NCI-H1417 (cell line): ENCODE results near the gene TASP1.
"Not testable (repeated sequence)": the region's sequence is repeated elsewhere in the genome, so short reads cannot be mapped to it uniquely, and the experiment has no call there.

Experiments used
- DNase-seq, 3 experiments: peaks; one replicate each; lab custom pipeline; 2025; lab: John Stamatoyannopoulos, UW

Gene TASP1

DNA sequence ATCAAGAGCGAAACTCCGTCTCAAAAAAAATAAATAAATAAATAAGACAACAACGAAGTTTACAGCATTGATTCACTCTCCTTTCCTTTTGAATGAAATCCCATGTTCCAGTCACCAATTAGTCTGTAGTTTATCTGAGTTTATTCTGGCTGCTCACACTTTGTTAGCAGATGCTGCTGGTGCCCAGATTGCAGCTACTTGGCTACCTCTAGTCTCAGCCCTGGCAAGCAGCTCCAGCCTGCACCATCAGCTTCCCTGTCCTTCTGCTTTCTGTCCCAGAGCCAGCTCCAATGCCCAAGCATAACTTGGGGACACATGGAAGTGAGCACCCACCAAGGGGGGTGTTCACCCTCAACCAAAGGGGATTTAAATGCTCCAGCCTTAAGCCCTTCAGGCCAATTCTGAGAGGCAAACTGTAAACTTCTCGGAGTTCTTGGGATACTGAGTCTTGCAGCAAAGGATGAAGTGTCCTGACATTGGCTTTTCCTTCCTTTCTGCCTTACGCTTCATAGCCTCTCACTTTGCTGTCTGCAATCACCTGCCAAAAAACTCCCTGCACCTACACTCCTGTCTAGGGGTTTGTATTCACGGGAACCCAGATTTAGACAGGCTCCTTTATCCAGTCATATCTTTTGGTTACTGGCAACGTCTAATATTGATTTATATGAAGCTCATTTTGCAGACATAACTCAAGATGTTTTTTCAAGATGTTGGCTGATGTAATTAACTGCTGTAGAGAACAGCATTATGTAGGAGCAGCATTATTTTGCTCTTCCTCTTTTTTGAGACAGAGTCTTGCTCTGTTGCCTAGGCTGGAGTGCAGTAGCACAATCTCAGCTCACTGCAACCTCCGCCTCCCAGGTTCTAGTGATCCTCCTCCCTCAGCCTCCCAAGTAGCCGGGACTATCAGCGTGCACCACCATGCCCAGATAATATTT is 9.8 kb upstream of the TASP1 start:
- DNase-seq, result no peak

DNA sequence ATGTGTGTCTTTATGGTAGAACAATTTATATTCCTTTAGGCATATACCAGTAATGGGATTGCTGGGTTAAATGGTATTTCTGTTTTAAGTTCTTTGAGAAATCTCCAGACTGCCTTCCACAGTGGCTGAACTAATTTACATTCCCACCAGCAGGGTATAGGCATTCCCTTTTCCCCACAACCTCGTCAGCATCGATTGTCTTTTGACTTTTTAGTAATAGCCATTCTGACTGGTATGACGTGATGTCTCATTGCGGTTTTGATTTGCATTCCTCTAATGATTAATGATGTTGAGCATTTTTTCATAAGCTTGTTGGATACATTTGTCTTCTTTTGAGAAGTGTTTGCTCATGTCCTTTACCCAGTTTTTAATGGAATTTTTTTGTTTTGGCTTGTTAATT is 5.3 kb upstream of the TASP1 start:
- DNase-seq, result no peak

DNA sequence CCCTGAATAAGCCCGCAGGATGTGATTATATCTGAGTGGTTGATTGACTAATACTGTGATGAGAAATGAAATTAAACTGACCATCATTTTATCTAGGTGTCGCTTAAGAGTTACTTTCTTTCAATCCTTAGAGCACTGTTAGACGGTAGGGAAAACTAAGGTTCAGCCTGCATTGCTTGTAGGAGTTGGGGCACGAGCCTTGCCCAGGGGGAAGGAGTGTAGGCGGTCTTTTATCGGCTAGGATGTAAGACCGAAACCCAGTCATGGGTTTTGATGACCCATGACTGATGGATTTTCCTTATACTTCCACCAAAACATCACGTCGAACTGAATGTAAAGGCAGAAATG is 392 bp upstream of the TASP1 start:
- DNase-seq, result no peak

DNA sequence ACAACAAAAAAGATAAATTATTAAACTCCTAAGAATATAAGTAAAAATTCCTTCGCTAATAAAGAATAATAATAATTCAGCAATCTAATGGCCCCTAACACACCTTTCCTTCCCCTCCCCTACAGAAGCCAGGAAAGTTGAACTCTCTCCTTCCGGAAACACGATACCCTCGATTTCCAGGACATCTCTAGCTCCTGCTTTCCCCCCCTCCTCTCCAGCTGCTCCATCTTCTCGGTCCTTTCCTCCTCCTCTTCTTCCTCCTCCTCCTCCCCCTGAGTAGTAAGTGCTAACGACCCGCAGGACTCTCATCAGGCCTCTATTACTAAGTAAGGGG is 603 bp downstream of the TASP1 start:
- peak in 1 of 3 experiments; percentile 71 for DNase-seq

DNA sequence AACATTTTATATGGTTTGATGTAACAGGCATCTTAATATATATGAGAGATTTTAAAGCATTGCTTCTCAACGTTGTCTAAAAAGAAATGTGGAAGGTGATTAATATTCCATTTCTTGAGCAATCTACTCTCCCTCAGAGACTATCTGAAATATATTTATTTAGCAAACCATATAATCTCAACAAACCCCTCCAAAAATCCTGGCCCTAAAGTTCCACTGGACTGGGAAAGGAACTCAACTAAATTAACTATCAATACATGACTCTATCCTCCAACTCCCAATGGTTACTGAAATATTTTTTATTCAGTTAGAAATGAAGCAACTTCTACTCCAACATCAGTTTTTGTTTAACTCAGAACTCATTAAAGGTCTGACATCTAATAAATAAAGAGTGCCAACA is 6.3 kb downstream of the TASP1 start:
- no peak for DNase-seq

DNA sequence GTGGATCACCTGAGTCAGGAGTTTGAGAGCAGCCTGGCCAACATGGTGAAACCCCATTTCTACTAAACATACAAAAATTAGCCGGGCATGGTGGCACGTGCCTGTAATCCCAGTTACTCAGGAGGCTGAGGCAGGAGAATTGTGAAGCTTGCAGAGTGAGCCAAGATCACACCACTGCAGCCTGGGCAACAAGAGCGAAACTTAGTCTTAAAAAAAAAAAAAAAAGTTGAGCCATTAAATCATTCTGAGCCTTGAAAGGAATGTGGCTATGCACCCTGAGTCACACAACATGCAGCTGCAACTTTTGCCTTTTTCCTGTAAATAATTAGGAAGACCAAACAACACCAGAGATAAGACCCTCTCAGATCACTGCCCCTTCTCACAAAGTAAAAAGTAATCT is 11.2 kb downstream of the TASP1 start:
- DNase-seq, result not testable (repeated sequence)

DNA sequence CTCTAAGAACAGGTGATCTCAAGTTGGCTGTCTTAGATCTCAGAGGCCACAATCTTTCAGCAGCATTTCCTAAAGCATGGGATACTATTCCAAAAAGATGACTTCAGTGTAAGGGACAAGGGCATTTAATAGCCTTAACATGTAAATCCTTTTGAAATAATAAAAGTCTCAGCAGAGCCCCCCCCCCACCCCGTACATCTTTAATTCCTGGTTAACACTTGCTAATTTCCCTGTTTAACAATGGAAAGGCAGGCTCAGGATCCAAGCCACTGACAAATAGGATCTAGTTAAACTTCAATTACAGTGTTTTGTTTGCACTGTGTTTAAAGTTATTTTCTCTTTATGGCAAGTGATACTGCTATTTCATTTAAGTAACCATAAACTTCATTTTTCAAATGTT is 12.0 kb downstream of the TASP1 start:
- no peak for DNase-seq

DNA sequence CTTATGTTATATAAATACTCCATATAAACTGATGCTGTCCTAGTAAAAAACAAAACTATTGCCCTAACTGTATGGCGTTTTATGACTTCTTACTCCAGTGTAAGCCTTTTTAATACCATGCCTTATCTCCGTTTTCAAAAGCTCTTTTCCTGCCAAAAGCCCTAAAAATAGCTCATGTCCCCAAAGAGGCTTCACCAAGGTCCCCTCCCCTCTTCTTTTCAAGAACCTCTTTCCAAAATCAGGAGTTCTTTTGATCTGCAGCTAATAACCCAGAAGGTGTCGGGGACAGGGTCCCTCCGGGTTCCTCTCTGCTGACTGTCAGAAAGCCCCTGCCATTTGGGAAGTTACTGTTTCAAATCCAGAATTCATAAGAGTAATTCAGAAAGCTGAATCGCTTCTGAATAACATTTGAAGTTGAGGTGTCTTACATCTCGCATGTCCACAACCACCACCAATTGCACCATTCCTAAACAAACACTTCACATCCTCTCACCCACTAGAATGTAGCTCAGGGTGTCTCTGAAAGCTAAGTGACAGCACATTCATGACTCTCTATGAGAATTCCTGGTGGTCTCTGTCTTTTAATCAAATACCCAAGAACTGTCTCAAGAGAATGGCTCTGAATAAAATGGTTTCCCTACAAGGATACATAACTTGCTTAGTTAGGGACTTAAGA is 13.3 kb downstream of the TASP1 start:
- no peak for DNase-seq

DNA sequence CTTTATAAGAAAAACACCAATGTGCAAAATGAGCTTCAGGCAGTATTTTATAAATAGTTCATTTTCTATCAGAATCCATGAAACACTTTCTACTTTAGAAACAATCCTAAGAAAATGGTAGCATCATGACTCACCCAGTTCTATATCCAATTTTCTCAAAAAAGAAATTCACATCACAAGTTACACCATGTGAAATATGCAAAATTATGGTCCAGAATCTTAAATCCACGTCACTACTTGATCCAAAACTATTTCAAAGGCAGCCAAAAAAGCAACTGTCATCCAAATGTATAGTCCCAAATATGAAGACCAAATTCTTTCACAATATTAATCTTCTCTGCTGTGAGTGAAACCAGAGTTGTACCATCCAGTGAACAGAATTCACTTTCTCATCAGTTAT is 19.3 kb downstream of the TASP1 start:
- not testable (repeated sequence) for DNase-seq

DNA sequence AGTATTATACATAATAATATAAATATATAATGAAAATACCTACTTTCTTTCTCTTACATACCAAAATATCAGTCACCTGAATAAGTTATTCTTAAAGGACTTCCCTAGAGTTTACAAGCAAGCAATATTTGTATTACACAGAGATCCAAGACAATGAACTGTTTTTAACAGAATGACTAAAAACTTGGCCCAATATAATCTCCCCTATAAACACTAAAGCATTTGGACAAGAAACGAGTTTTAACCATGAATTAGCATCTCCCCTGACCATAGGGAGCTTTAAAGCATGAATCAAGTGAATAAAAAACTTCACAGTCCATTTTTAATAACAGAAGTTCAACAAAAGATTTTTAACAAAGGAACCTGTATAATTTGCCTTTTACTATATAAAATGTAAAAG is 20.3 kb downstream of the TASP1 start:
- not testable (repeated sequence) for DNase-seq

DNA sequence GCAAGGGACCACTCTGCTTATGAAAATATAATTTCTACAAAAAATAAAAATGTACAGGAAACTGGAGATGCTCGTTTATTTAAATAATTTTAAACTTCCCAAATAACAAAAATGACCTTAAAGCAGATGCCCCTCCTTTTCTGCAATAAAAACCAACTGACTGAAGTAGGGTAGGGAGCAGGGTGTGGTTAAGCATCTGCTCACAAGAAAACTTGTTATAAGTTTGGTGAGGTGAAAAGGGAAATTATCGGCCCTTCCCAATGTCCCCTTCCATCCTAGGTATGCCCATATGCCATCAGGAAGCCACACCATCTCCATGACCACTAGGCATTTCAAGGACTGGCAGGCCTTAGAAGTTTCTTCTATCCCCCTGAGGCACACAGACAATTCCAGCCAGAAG is 21.1 kb downstream of the TASP1 start:
- DNase-seq, result not testable (repeated sequence)

DNA sequence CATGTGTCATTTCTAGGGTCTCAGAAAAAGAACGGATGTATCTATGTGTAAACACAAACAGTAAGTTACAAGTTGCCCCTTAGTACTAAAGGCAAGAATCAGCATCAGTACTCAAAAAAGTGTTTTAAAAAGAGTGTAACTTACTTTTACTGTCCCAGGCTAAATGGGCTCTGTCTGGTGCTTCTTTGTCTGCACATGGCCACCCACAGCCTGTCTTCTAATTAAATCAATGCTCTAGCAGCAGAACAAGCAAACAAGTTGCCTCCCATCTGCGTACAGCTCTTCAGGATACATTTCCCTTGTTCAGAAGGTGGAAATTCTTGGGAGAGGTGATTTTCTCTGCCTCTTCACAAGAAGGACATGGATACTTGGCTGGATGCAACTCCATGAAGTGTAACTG is 22.0 kb downstream of the TASP1 start:
- DNase-seq, result not testable (repeated sequence)

DNA sequence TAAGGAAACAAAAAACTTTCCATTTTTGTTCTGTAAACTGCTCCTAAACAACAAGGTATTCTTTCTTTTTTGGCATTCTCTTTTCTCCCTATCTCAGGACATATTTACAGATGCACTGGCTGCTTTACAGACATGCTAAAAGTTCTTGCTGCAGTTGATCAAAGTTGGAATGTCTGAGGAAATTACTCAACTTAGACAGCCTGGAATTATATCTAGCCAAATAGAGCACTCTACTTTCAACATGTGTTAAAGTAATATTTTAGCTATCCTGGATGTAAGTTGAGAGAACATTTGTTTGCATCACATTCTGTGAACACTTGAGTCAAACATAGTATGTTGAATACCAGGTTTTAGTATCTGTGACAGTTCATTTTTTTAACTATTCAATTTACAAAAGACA is 24.8 kb downstream of the TASP1 start:
- no peak for DNase-seq

DNA sequence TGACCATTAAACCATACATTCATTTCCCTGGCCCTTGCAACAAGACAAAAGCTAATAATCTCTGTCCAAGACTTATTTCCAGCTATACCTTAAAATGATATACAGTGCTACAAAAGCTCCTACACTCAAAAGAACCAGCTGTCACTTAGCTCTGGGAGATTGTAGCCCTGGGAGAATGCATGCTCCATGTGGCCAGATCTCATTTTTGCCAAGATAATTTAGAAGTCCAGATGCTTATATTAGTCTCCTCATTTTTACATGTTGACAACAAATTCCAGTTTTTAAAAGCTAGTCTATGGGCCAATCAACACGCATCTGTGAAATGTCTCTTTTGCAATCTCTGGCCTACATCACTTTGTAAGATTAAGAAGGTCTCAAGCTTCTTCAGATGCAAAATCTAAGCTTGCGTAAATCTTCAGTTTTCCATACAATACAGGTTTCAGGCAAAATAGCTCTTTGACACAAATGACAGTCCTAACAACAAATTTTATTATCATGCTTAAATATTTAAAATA is 27.1 kb downstream of the TASP1 start:
- DNase-seq, result no peak

DNA sequence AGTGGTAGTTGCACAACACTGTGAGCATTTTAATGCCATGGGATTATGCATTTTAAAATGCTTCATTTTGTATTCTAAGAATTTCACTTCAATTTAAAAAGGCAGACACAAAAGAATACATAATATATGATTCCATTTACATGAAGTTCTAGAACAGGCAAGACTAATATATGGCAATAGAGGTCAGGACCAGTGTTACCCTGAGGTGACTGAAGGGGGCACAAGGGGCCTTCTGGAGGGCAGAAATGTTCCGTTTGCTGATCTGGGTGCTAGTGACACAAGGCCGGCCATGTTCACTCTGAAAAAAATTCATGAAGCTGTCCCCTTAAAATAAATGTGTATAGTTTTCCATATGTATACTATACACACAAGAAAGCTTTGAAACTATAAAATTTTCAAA is 28.5 kb downstream of the TASP1 start:
- peak in 2 of 3 experiments; percentile 3 to 46 for DNase-seq

DNA sequence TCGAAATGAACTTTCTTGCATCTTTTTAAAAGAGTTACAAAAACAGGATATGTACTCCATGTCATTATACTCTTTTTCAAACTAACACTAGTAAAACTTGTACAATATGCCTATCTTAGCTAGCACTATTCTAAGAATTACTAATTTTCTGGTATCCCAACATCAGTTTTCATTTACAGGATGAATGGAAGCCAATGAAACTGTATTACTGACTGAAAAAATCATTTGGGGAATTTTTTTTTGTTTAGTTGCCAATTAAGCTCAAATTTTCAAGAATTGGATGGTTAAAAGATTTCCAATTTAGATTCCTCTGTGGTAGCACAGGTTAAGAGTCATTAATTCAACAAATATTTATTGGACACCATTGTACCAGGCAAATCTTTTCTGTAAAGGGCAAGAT is 30.7 kb downstream of the TASP1 start:
- DNase-seq, result no peak

DNA sequence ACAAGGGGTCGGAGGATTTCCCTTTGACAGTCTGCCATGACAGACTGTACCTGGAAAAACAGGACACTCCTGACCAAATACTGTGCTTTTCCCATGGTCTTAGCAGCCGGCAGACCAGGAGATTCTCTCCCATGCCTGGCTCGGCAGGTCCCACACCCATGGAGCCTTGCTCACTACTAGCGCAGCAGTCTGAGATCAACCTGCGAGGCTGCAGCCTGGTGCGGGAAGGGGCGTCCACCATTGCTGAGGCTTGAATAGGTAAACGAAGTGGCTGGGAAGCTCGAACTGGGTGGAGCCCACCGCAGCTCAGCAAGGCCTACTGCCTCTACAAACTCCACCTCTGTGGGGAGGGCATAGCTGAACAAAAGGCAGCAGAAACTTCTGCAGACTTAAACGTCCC is 45.3 kb downstream of the TASP1 start:
- DNase-seq, result not testable (repeated sequence)

DNA sequence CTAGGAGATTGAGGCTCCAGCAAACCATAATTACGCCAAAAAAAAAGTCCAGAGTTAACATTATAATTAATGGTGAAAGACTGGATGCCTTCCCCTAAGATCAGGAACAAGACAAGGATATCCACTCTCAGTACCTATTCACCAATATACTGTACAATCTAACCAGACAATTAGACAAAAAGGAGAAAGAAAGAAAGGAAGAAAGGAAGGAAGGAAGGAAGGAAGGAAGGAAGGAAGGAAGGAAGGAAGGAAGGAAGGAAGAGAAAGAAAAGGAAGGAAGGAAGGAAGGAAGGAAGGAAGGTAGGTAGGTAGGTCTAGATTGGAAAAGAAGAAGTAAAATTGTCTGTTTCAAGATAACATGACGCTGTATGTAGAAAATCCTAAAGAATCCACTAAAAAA is 50.7 kb downstream of the TASP1 start:
- DNase-seq, result no peak

DNA sequence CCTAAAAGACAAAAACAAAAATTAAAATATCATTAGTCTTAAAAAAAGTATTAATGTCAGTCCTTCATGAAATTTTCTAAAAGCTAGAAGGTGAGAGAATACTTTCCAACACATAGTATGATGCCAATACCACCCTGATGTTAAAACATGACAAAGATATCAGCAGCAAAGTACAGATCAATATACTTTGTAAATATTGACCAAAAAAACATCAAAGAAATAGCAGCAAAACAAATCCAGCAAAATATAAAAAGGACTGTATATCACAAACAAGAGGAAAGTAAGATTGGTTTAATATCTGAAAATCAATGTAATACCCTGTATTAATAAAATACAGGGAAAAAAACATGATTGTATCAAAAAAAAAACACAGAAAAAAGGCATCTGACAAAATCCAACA is 51.4 kb downstream of the TASP1 start:
- DNase-seq, result no peak

DNA sequence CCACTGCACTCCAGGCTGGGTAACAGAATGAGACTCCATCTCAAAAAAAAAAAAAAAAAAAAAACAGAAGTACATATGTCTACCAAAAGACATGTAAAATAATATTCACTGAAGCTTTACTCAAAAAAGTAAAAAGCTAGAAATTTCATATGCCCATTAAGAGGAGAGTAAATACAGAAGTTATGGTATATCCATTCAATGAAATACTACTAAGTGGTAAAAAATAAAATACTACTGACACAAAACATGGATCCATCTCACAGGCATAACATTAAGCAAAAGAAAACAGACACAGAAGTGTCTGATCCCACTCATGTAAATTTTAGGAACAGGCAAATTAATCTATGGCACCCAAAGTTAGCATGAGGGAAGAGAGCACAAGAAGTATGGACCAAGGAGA is 52.6 kb downstream of the TASP1 start:
- no peak for DNase-seq

DNA sequence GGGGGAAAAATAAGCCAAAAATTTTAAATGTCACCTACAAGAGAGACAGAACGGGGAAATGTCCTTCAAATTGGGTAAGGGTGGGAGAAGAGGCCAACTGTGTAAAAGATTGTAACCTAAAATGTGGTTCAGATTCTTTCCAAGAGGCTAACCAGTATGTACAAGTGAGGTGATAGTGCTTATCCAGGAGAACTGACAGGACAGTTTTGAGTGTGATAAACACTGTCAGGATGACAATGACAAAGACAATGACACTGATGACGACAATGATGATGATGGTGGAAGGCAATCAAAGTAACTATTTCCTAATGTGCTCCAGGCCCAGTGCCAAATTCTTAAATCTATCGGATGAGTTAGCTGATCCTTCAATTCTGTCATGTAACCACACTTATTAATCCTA is 57.3 kb downstream of the TASP1 start:
- DNase-seq, result no peak

DNA sequence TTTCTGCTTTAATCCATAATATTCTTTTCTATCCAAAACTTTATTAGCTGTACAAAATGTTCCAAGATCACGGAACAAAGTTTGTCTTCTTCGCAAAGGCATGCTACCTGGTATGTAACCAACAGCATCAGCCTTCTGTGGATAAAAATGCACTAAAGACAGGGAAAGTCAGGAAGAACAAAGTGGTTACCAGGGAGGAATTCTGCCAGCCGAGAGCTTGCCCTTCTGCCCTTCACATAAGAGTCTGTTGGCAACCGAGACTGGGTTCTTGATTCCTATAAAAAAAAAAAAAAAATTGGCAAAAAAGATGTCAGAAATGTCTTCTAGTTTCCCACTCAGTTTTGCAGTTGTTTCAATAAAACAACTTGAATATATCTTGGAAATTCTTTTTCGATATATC is 58.0 kb downstream of the TASP1 start:
- no peak for DNase-seq

DNA sequence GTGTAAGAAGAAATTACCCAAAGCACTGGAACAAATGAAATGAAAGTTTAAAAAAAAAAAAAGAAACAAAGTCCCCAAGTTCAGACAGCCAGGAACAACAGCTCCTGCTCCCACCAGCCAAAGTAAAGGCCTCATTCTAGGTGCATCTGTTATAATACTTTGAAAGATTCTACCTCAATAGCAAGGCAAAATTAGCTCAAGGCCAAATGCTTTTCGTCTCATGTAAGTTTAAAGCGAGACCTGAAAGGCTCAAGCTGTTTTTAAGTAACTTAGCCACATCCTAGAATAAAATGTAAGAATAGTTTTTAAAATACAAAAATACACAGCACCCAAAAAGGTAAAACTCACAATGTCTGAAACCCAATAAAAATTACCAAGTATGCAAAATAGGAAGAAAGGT is 64.7 kb downstream of the TASP1 start:
- DNase-seq, result no peak

DNA sequence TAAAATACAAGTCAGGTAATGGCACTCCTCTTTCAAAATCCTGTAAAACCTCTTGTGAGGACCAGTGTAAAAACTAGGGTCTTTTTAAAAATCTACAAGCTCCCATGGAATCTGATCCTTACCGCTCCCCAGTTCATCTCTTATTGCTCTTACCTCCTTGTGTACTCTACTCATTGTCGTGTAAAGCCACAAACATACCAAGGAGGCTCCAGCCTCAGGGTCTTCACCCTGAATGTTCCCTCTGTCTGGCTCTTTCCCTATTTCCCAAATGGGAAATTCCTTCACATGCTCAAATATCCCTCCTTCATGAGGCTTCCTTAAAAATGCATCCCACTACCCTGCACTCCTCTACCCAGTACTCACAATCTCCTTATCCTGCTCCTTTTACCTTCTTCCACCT is 67.1 kb downstream of the TASP1 start:
- DNase-seq, result no peak
